Coronary artery (tissue), 2 donors: Measurements from ENCODE around the gene CLK3.

Experiments used
- DNase-seq: peaks from one replicate; pipeline ENCODE4 v3.0.0-alpha.2; 2017; ENCODE audit warnings: low spot score
- H3K27ac ChIP-seq, 2 donors: fragments of 200-600 bp; sonication (generic); one replicate each; pipeline ENCODE4 v1.5.1; 2016 to 2019
- H3K4me3 ChIP-seq: fragments of 200-600 bp; sonication (generic); 2 replicates; pipeline ENCODE4 v1.5.1; 2016; ENCODE audit warnings: mild to moderate bottlenecking, moderate library complexity
- CTCF ChIP-seq: fragments of 200-600 bp; sonication (generic); IDR thresholded peaks from one replicate; pipeline ENCODE4 v1.5.1; 2019; ENCODE audit warnings: antibody characterized with exemption

Gene CLK3

GRCh38 chr15:74603789-74604705, 11.6 kb upstream of the CLK3 start:
- no peak overlapping the region for H3K4me3 ChIP-seq
- TF ChIP-seq CTCF, result no peak
- no peak overlapping the region for H3K27ac ChIP-seq
- no peak for DNase-seq

- DNase-seq, result no peak
- H3K4me3 ChIP-seq, result no peak overlapping the region
- no peak for TF ChIP-seq CTCF
- no peak overlapping the region for H3K27ac ChIP-seq
These were observed 10.4 kb upstream of the CLK3 start for GRCh38 chr15:74604983-74605794.

GRCh38 chr15:74605795-74606150, 9.9 kb upstream of the CLK3 start:
- TF ChIP-seq CTCF, result no peak
- no peak for DNase-seq
- Histone ChIP-seq H3K4me3 (no peak overlapping the region), H3K27ac (no peak overlapping the region)

- no peak for TF ChIP-seq CTCF
These were observed 6.8 kb upstream of the CLK3 start for GRCh38 chr15:74608786-74609185.

GRCh38 chr15:74609938-74610301, 5.7 kb upstream of the CLK3 start:
- Histone ChIP-seq H3K27ac (no peak overlapping the region), H3K4me3 (no peak overlapping the region)
- TF ChIP-seq CTCF, result no peak
- DNase-seq, result no peak

More at GRCh38 chr15:74608786-74609185, 6.8 kb upstream of the CLK3 start:
- H3K4me3 ChIP-seq, result no peak overlapping the region
- no peak overlapping the region for H3K27ac ChIP-seq
- DNase-seq, result no peak

GRCh38 chr15:74610302-74610951, 5.2 kb upstream of the CLK3 start:
- H3K4me3 ChIP-seq, result no peak overlapping the region
- H3K27ac ChIP-seq, result no peak overlapping the region
- DNase-seq, result no peak
- no peak for TF ChIP-seq CTCF
